Measurements from ENCODE around the gene DDX46. TPM values are rescaled to one million over a fixed set of nuclear protein-coding genes. Genes with fewer than 3 reads are reported as not detected.

Gene DDX46
- total RNA-seq, 2 experiments from 2014 or later, result 47.3 to 48.0 TPM

Other genes starting within 250 kb of the DDX46 start
- gene JADE2, start 233.1 kb upstream of the DDX46 start, total RNA-seq, result 10 to 100 TPM; 78.4 to 86.6 TPM
- 10 to 100 TPM; 42.5 to 42.8 TPM for gene SAR1B, start 126.0 kb upstream of the DDX46 start, total RNA-seq
- gene SEC24A, start 110.0 kb upstream of the DDX46 start, total RNA-seq, result 10 to 100 TPM; 16.6 to 18.5 TPM
- 10 to 100 TPM; 34.6 to 36.9 TPM for gene CAMLG, start 20.2 kb upstream of the DDX46 start, total RNA-seq
- gene C5orf24, start 87.2 kb downstream of the DDX46 start, total RNA-seq, result 10 to 100 TPM; 17.6 to 21.2 TPM
- 10 to 100 TPM; 19.8 to 20.9 TPM for gene TXNDC15, start 115.6 kb downstream of the DDX46 start, total RNA-seq
- gene PCBD2, start 146.4 kb downstream of the DDX46 start, total RNA-seq, result 10 to 100 TPM in 1 of 2 experiments, 1 to 10 TPM in 1; 9.6 to 10.5 TPM
- under 1 TPM in 1 of 2 experiments, not detected in 1; 0.32 TPM for gene CATSPER3, start 209.1 kb downstream of the DDX46 start, total RNA-seq

Measured in activated naive CD4-positive, alpha-beta T cell treated with anti-CD3 and anti-CD28 coated beads for 36 hours (primary cell).